Fibroblast of lung (primary cell): ENCODE measurements around the gene ADORA2B. TPM values are rescaled to one million over a fixed set of nuclear protein-coding genes. Genes with fewer than 3 reads are reported as not detected.

ENCODE experiments used
- DNase-seq, 2 donors: peaks; one replicate each; pipeline versions ENCODE4 v3.0.0 to v3.0.0-alpha.2; 2010; ENCODE audit warnings: low read depth in 2 of 2
- H2AFZ ChIP-seq: 2 replicates; pipeline ENCODE4 v1.5.1; 2012; ENCODE audit warnings: low read length, control low read depth, inconsistent platforms
- H3K27ac ChIP-seq: 2 replicates; pipeline ENCODE4 v1.5.1; 2011; ENCODE audit warnings: low read length, control low read depth; ENCODE audit not compliant: insufficient read depth
- H3K27me3 ChIP-seq: 2 replicates; pipeline ENCODE4 v1.5.1; 2011; ENCODE audit warnings: mild to moderate bottlenecking, low read length; ENCODE audit not compliant: control insufficient read depth, insufficient read depth
- H3K36me3 ChIP-seq: 2 replicates; pipeline ENCODE4 v1.5.1; 2011; ENCODE audit warnings: low read length; ENCODE audit not compliant: control insufficient read depth, insufficient read depth
- H3K4me1 ChIP-seq: 2 replicates; pipeline ENCODE4 v1.5.1; 2011; ENCODE audit warnings: low read length; ENCODE audit not compliant: control insufficient read depth, insufficient read depth; ENCODE audit errors: extremely low read depth
- H3K4me2 ChIP-seq: 2 replicates; pipeline ENCODE4 v1.5.1; 2011; ENCODE audit warnings: low read length, control low read depth; ENCODE audit not compliant: insufficient read depth; ENCODE audit errors: extremely low read depth
- H3K4me3 ChIP-seq, 4 experiments: fragments of 200-600 bp in 1 of 4; sonication (generic) in 1 of 4; replicated peaks in 1 of 4; 2 replicates each; pipeline ENCODE4 v1.5.1; 2011 to 2016; ENCODE audit warnings: low read length in 4 of 4, low read depth in 3 of 4, mild to moderate bottlenecking in 3 of 4, control low read depth in 2 of 4, inconsistent platforms in 1 of 4, mixed read lengths in 1 of 4; ENCODE audit not compliant: insufficient read depth in 1 of 4; ENCODE audit errors: control extremely low read depth in 1 of 4
- H3K79me2 ChIP-seq: 2 replicates; pipeline ENCODE4 v1.5.1; 2012; ENCODE audit warnings: mild to moderate bottlenecking, low read length, inconsistent platforms; ENCODE audit not compliant: control insufficient read depth, insufficient read depth
- H3K9ac ChIP-seq: 2 replicates; pipeline ENCODE4 v1.5.1; 2011; ENCODE audit warnings: mild to moderate bottlenecking, low read length, control low read depth; ENCODE audit not compliant: insufficient read depth
- H3K9me3 ChIP-seq: 2 replicates; pipeline ENCODE4 v1.5.1; 2012; ENCODE audit warnings: low read depth, low read length; ENCODE audit not compliant: control insufficient read depth, insufficient read depth
- H4K20me1 ChIP-seq: 2 replicates; pipeline ENCODE4 v1.5.1; 2011; ENCODE audit warnings: low read length; ENCODE audit not compliant: control insufficient read depth, insufficient read depth; ENCODE audit errors: extremely low read depth
- CTCF ChIP-seq, 2 donors: IDR thresholded peaks in 1 of 2; conservative IDR thresholded peaks in 1 of 2; 1 replicate in 1 of 2; 2 replicates in 1 of 2; pipeline ENCODE4 v1.5.1; 2011 to 2012; ENCODE audit warnings: low read length in 2 of 2, control low read depth in 1 of 2, inconsistent platforms in 1 of 2, low read depth in 1 of 2, mild to moderate bottlenecking in 1 of 2
- EZH2 ChIP-seq: IDR thresholded peaks from 2 replicates; pipeline ENCODE4 v1.5.1; 2012; ENCODE audit warnings: low read length, control low read depth, mild to moderate bottlenecking; ENCODE audit errors: missing control alignments
- polyA plus RNA-seq, 2 donors: library from polyadenylated mRNA; depleted of rRNA in 1 of 2; stranded (reverse) in 1 of 2; unstranded in 1 of 2; fragments of >200 nt; gene quantifications; 2 replicates each; pipeline ENCODE4 v1.2.1, GENCODE V29; 2011 to 2012; ENCODE audit warnings: missing spikeins in 1 of 2
- total RNA-seq: library from RNA; depleted of rRNA; stranded (reverse); fragments of >200 nt; gene quantifications from 2 replicates; pipeline ENCODE4 v1.2.1, GENCODE V29; 2014

Gene ADORA2B
- total and polyA plus RNA-seq, 2 donors (not counting 1 experiment from before 2014, with no cell fraction given) = 3.1 to 17.2 TPM

- Histone ChIP-seq H3K4me2 (no peak overlapping the region), H3K4me1 (no peaks in the 10 kb centered on the region), H2AFZ (no peak overlapping the region), H3K9ac (no peak overlapping the region), H3K4me3 (no peak overlapping the region), H3K27me3 (no peaks in the 10 kb centered on the region), H3K79me2 (no peaks in the 10 kb centered on the region), H3K9me3 (no peaks in the 10 kb centered on the region), H4K20me1 (no peaks in the 10 kb centered on the region), H3K27ac (no peak overlapping the region), H3K36me3 (peaks cover 2% of the 10 kb centered on the region)
- DNase-seq = peak in 1 of 2 donors; percentile 40
- TF ChIP-seq EZH2 (no peak), CTCF (conservative IDR thresholded peaks at IDR 0.05 in 1 of 2, IDR thresholded peaks at IDR 0.05 in 1 of 2; ENCODE audit: low read depth in 1 of 2, low read length in 2 of 2) (no peak)
Measured at GRCh38 chr17:15973016-15973415, 28.1 kb downstream of the ADORA2B start.

DNA sequence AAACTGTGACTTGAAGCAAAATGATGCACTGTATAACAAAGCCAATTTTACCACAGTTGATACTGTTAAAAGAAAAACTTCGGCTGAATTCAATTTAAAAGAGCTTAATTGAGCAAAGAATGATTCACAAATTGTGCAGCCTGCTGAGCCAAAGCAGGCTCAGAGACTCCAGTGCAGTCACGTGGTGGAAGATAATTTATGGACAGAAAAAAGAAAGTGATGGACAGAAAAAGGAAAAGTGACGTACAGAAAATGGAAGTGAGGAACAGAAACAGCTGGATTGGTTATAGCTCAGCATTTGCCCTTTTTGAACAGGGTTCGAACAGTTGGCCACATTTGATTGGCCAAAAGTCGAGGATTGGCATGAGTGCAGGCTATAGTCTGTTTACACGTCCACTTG, 28.9 kb downstream of the ADORA2B start:
- no peaks in the 10 kb centered on the region for H3K4me1 ChIP-seq
- TF ChIP-seq EZH2 (no peak), CTCF (conservative IDR thresholded peaks at IDR 0.05 in 1 of 2, IDR thresholded peaks at IDR 0.05 in 1 of 2; ENCODE audit: low read depth in 1 of 2, low read length in 2 of 2) (no peak)
- H3K4me3 ChIP-seq = no peak overlapping the region
- no peak overlapping the region for H3K4me2 ChIP-seq
- H2AFZ ChIP-seq = no peak overlapping the region
- DNase-seq = no peak
- H3K9me3 ChIP-seq = no peaks in the 10 kb centered on the region
- H3K27me3 ChIP-seq = no peaks in the 10 kb centered on the region
- peaks cover 2% of the 10 kb centered on the region for H3K36me3 ChIP-seq
- no peak overlapping the region for H3K9ac ChIP-seq
- H3K27ac ChIP-seq = no peak overlapping the region
- no peaks in the 10 kb centered on the region for H3K79me2 ChIP-seq
- H4K20me1 ChIP-seq = no peaks in the 10 kb centered on the region

GRCh38 chr17:15977894-15978293, 33.0 kb downstream of the ADORA2B start:
- H3K4me1 ChIP-seq = peaks cover 2% of the 10 kb centered on the region
- no peak overlapping the region for H3K4me3 ChIP-seq
- H3K9ac ChIP-seq = no peak overlapping the region
- H3K79me2 ChIP-seq = no peaks in the 10 kb centered on the region
- peaks cover 2% of the 10 kb centered on the region for H3K36me3 ChIP-seq
- H3K9me3 ChIP-seq = no peaks in the 10 kb centered on the region
- H2AFZ ChIP-seq = no peak overlapping the region
- no peaks in the 10 kb centered on the region for H3K27me3 ChIP-seq
- H3K27ac ChIP-seq = no peak overlapping the region
- TF ChIP-seq CTCF (conservative IDR thresholded peaks at IDR 0.05 in 1 of 2, IDR thresholded peaks at IDR 0.05 in 1 of 2; ENCODE audit: low read depth in 1 of 2, low read length in 2 of 2) = no peak
- no peak for TF ChIP-seq EZH2
- H3K4me2 ChIP-seq = no peak overlapping the region
- no peaks in the 10 kb centered on the region for H4K20me1 ChIP-seq
- no peak for DNase-seq
